Stimulated activated CD8-positive, alpha-beta memory T cell treated with anti-CD3 and anti-CD28 coated beads, Interleukin-4, amount 100 ng/mL, for 24 hours (primary cell): ENCODE results near the gene IL11RA.
"Not testable (repeated sequence)": the region's sequence is repeated elsewhere in the genome, so short reads cannot be mapped to it uniquely, and the experiment has no call there.

Experiments
- DNase-seq: peaks from one replicate; pipeline ENCODE4 v3.0.0-alpha.2; 2020; ENCODE audit warnings: low read depth

The IL11RA gene

GRCh38 chr9:34629491-34629808 is 22.5 kb upstream of the IL11RA start:
- DNase-seq, result no peak

DNA sequence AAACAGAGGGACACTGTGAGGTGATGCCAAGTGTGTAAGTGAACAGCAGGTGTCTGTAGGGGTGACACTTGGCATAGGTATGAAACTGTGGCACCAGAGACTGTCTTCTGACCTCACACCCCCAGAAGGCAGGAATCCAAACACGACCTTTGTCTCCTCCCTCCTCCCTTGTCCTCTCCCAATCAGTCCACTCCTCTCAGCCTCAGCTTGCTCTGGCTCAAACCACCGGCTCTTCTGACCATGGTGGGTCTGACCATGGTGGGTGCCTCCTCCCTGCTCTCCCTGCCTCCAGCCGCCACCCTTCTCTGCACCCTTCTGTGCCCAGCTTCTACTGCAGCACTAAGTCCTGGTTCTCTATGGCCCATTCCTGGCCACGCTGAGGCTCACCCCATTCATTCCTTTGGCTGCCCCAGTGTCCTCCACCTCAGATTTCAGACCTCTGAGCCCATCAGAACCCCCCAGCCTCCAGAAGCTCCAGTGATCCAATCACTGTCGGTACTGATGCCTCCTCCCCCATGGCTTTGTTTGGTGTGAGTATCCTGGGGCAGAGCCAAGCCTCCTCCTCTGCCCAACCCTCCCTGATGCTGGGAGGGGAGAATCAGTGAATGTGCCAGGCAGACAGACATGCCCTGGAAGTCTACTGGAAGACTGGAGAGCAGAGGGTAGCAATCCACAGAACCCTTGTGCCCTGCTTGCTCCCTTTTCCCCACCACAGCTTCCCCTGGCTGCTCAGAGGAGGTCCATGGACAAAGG is 21.4 kb upstream of the IL11RA start:
- DNase-seq, result no peak

- no peak for DNase-seq
These were observed 18.8 kb upstream of the IL11RA start for GRCh38 chr9:34633166-34633565.

DNA sequence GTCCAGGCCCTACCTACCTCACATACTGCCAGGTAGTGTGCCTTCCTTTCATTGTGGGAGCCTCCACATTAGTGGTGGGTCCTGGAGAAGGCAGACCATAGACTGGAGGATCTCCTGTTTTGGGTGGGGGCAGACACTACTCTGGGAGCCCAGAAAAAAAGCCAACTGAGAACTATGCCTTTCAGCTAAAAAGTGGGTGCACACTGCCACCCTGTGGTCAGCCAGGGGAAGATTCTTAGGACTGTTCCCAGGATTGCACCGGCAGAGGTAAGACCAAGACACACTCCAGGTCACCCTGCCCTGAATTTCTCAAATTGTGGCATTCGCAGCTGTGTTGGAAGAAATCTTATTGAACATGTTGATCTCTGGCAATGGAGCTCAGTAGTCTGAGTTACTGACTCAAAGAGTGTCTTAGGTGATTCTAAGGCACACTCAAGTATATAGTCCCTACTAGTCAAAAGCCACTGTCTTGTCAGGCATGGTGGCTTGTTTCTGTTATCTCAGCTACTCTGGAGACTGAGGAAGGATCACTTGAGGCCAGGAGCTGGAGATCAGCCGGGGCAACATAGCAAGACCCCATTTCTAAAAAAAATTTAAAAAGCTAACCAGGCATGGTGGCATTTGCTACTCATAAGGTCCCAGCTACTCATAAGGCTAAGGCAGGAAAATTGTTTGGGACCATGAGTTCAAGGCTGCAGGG is 18.0 kb upstream of the IL11RA start:
- DNase-seq, result peak; percentile 60

DNA sequence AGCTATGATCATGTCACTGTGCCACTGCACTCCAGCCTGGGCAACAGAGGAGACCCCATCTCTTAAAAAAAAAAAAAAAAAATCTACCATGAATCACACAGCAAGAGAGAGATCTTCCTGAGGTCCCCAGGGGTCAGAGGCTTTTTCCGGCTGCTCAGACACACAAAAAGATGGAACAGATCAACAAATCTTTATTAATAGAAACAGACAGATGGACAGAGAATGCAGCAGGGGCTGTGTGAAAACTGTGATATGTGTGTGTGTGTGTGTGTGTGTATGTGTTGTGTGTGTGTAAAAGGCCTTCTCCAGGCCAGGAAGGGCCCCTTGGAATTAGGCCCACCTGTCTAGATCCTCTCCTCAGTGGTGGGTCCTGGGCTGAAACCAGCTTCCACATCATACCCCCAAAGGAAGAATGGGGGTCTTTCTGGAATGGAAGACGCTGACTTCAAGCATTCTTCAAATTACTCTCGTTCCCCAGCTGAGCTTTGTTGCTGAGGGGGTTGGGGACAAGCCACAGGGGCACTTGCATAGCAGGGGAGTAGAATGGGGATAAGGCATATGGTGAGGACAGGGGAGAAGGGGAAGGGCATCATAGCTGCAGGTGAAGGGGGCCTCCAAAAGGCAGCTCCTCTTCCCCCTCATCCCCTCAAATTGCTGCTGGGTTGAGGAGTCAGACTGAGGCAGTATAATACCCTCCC is 17.3 kb upstream of the IL11RA start:
- no peak for DNase-seq

DNA sequence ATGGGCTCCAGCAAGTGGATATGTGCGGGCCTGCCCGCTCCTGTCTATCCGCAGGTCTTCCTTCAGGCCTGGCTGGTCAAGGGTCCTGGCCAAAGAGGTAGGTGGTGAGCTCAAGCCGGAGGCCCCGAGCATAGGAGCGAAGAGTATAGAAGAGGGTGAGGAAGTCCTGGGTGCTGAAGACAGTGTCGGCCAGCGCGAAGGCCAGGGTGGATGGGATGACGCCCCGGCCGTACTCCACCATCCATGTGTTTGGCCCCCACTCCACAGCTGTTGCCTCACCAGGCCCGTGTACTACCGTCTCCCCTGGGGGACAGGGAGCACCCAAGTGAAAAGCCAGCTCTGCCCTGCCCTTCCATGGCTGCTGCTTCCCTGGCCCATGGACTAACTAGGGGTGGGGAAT is 16.4 kb upstream of the IL11RA start:
- no peak for DNase-seq

GRCh38 chr9:34636791-34637355 is 15.1 kb upstream of the IL11RA start:
- no peak for DNase-seq

DNA sequence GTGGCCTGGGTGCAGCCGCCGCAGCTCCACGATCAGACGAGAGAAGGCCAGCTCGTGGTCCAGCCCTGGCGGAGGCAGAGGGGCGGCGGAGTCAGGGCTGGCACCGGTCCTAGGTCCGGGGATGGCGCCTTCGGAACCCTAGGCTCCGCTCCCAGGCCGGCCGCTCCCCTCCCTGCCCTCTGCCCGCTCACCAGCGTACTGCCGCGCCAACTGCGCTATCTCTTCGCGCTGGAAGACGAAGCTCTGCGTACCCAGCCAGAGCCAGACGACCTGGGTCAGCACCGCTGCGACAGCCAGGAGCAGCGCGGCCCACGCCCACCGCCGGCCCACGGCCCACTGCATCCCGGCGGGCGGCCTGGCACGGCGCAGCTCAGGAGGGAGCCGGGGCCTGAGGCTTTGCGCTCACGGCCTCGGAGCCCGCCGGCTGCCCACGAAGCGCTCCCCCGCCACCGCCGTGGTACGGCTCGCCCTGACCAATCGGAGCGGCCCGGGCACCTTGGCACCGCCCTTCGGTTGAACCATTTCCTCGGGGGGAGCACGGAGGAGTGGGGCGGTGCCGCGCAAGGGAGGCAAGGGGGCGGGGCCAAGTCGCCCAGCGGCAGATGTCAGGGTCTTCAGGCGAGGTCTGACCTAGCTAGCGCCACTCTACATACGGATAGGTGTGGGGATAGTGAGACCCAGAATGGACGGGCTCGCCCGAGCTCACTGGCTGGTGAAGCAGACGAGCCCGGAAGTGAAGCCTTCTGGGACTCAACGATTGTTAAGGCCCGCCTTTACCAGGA is 14.4 kb upstream of the IL11RA start, which contains the start of gene SIGMAR1:
Gene SIGMAR1 (minus strand): TSS at position 432 of the 782 bp plus-strand sequence. CDS start 90 bp downstream, at position 342.
- peak; percentile 87 for DNase-seq

GRCh38 chr9:34638138-34638445 is 13.9 kb upstream of the IL11RA start:
- no peak for DNase-seq

DNA sequence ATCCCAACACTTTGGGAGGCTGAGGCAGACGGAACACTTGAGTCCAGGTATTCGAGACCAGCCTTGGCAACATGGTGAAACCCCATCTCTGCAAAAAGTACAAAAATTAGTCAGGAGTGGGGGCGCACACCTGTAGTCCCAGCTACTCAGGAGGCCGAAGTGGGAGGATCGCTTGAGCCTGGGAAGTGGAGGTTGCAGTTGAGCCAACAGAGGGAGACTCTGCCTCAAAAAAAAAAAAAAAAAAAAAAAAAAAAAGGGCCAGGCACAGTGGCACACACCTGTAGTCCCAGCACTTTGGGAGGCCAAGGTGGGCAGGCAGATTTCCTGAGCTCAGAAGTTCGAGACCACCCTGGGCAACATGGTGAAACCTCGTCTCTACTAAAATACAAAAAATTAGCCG is 12.7 kb upstream of the IL11RA start:
- not testable (repeated sequence) for DNase-seq

GRCh38 chr9:34642679-34643078 is 9.3 kb upstream of the IL11RA start:
- DNase-seq, result no peak

GRCh38 chr9:34644766-34645314 is 7.1 kb upstream of the IL11RA start:
- no peak for DNase-seq

DNA sequence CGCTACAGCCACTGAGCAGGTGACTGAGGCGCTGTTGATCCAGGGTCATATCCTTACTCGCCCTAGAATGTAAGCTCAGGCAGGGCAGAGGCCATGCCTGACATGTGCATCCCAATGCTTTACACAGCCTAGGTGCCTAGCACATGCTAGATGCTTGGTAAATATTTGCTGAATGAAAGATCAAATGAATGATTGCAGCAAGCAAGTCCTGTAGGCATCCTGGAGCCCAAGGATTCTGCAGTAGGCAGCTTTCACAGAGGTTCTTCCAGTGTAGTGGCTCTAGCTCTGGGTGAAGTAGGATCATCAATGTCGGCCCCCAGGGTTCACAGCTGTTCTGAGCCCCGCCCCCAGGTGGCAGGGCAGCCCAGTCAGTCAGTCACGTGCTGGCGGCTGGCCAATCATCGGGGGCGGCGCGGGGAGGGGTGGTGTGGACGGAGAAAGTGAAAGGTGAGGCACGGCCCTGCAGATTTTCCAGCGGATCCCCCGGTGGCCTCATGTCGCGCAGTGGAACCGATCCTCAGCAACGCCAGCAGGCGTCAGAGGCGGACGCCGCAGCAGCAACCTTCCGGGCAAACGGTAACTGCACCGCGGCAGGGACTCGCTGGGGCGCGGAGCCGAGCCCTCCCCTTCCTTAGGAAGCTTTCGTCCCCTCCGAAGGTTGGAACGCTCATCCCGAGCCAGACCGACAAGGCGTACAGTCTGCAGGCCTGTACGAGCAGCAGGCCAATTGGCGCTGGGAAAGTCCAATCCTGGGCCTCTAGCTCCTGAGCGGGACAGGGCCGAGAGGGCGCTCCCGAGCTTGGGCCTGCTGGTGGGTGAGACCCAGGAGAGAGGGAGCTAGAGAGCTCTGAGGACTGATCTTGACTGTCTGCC is 5.5 kb upstream of the IL11RA start, which contains the start of gene GALT:
Gene GALT (plus strand): TSS at position 465 of the 873 bp plus-strand sequence. CDS start 30 bp downstream, at position 495.
- DNase-seq, result peak; percentile 95

GRCh38 chr9:34647084-34647403 is 4.9 kb upstream of the IL11RA start:
- DNase-seq, result no peak

- no peak for DNase-seq
These were observed 4.3 kb upstream of the IL11RA start for GRCh38 chr9:34647651-34648050.

DNA sequence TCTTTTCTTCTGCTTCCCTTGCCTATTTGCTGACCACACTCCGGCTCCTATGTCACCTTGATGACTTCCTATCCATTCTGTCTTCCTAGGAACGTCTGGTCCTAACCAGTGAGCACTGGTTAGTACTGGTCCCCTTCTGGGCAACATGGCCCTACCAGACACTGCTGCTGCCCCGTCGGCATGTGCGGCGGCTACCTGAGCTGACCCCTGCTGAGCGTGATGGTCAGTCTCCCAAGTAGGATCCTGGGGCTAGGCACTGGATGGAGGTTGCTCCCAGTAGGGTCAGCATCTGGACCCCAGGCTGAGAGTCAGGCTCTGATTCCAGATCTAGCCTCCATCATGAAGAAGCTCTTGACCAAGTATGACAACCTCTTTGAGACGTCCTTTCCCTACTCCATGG is 3.3 kb upstream of the IL11RA start:
- no peak for DNase-seq

GRCh38 chr9:34650816-34651215 is 1.2 kb upstream of the IL11RA start:
- DNase-seq, result no peak

DNA sequence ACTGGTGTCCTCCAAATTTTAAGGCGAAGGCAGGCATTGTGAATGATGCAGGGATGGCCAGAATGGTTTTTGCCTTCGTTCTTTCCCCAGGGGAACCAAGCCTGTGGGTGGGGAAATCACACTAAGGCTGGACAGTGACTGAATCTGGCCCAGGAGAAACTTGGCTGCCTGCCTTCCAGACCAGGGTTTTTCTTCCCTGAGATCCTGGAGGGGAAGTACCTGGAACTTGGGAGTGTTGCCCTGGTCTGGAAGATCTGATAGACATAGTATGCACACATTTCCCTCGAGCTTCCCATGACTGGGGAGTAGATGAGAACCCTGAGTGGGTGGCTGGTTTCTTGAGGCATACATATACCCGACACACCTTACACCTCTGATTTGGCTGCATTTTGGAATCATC is 664 bp upstream of the IL11RA start:
- DNase-seq, result no peak

GRCh38 chr9:34652602-34653000 is 616 bp downstream of the IL11RA start:
- no peak for DNase-seq

GRCh38 chr9:34653151-34654072 is 1.4 kb downstream of the IL11RA start:
- no peak for DNase-seq
